ENCODE measurements around the gene CD226.
"Not testable (repeated sequence)": the region's sequence is repeated elsewhere in the genome, so short reads cannot be mapped to it uniquely, and the experiment has no call there.

Gene CD226

DNA sequence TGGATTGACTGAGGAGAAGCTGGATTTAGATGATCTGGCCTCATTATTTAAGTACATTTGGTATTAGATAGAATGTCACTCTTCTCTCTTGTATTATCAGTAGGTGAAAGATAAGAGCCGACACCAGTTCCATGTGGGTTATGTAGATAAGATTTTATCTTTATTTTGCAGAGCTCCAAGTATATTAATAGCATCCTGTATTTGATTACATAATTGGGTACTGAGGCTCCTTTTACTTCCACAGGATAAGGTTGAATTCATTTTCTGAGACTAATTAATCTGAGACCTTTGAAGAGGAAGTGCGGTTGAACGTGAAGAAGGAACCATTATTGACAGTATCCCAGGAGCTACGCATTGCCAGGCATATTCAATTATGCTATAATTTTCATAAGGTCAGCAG lies 32.8 kb upstream of the CD226 start:
- Histone ChIP-seq H3K27ac (no peak overlapping the region), H3K27me3 (no peaks in the 10 kb centered on the region), H3K4me3 (ENCODE audit: low read depth in 1 of 2, low read length in 1 of 2) (no peak overlapping the region), H3K4me1 (ENCODE audit: control insufficient read depth in 1 of 2, insufficient read depth in 1 of 2, low read depth in 1 of 2, low read length in 1 of 2) (no peaks in the 10 kb centered on the region), H3K36me3 (no peaks in the 10 kb centered on the region), H3K9me3 (no peaks in the 10 kb centered on the region)
- TF ChIP-seq, protein P1, sequence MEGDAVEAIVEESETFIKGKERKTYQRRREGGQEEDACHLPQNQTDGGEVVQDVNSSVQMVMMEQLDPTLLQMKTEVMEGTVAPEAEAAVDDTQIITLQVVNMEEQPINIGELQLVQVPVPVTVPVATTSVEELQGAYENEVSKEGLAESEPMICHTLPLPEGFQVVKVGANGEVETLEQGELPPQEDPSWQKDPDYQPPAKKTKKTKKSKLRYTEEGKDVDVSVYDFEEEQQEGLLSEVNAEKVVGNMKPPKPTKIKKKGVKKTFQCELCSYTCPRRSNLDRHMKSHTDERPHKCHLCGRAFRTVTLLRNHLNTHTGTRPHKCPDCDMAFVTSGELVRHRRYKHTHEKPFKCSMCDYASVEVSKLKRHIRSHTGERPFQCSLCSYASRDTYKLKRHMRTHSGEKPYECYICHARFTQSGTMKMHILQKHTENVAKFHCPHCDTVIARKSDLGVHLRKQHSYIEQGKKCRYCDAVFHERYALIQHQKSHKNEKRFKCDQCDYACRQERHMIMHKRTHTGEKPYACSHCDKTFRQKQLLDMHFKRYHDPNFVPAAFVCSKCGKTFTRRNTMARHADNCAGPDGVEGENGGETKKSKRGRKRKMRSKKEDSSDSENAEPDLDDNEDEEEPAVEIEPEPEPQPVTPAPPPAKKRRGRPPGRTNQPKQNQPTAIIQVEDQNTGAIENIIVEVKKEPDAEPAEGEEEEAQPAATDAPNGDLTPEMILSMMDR (IDR thresholded peaks at IDR 0.05): no peak

DNA sequence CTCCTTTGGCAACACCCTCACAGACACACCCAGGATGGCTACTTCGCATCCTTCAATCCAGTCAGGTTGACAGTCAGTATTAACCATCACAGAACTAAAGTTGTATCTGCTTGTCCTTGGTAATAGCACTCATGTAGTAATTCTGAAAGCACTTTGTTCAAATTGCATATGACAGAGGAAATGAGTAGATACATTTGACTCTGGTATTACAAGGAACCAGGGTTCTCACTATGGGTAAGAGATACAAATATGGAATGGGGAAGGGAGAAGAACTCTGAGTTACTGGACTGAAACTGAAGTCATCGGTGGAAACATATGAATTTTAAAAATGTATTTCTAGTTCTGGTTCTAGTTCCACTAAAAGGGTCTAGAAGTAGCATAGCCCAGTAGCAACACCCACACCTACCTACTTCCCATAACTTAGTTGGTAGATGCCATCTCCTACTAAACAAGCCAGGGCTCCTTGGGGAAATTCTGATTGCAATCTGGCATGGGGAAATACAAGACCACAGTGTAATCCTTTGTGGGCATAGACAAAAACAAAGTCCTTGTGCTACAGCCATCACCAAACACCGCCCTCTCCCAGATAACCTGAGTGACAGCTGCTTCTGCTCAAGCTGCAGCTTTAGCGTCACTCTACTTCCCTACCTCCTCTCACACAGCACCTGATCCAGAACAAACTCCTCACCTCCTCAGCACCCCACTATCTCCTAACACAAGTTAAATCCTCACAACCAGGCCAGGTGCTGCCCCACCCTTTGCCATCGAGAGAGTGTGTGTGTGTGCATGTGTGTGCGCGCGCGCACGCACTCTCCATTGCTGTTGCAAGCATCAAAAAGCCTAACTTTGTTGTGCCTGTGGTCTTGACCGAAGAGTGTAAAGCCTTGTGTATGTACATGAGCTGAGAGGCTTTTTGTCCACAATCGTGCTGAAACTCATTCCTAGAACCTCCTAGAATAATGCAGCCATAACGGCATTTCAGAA lies 31.4 kb upstream of the CD226 start:
- Histone ChIP-seq H3K36me3 (no peaks in the 10 kb centered on the region), H3K4me1 (ENCODE audit: control insufficient read depth in 1 of 2, insufficient read depth in 1 of 2, low read depth in 1 of 2, low read length in 1 of 2) (no peaks in the 10 kb centered on the region), H3K4me3 (ENCODE audit: low read depth in 1 of 2, low read length in 1 of 2) (no peak overlapping the region), H3K27ac (no peak overlapping the region), H3K9me3 (no peaks in the 10 kb centered on the region), H3K27me3 (no peaks in the 10 kb centered on the region)
- TF ChIP-seq, protein P1 (IDR thresholded peaks at IDR 0.05): no peak

DNA sequence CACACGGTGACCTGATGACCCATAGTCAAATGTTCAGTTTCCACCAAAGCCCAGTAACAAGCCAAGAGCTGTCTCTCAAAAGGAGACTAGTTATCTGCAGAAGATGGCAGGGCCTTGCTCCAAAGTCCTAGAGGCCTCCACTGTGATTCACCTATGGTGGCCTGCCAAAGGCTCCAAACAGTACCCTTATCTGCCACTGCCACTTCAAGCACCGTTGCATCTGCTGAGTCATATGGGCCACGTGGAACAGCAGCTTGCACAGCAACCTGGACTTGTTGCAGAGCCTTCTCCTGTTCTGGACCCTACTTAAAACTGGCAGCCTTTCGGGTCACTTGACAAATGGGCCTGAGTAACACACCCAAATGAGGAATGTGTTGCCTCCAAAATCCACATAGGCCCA lies 27.6 kb upstream of the CD226 start:
- not testable (repeated sequence) for H3K27ac ChIP-seq, H3K9me3 ChIP-seq

DNA sequence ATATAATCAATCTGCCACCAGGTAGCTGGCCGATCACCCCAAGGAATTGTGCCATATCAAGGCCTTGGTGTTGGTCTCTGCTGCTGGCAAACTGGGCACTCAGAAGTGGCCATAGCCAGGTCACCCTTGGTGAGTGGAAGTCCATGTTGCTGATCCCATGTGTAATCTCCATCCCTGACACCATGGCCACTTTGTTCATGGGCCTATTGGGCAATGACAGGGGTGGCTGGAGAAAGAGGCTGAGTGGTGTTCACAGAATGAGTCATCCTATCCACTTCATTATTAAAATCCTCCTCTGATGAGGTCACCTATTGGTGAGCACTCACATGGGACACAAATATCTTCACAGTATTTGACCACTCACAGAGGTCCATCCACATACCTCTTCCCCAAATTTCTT lies 26.7 kb upstream of the CD226 start:
- TF ChIP-seq, protein P1 (IDR thresholded peaks at IDR 0.05): no peak
- no peaks in the 10 kb centered on the region for H3K36me3 ChIP-seq
- H3K27me3 ChIP-seq: no peaks in the 10 kb centered on the region
- H3K27ac ChIP-seq: no peak overlapping the region
- H3K9me3 ChIP-seq: no peaks in the 10 kb centered on the region
- no peaks in the 10 kb centered on the region for H3K4me1 ChIP-seq (ENCODE audit: control insufficient read depth in 1 of 2, insufficient read depth in 1 of 2, low read depth in 1 of 2, low read length in 1 of 2)
- H3K4me3 ChIP-seq (ENCODE audit: low read depth in 1 of 2, low read length in 1 of 2): no peak overlapping the region

More for the DNA sequence above, 27.6 kb upstream of the CD226 start:
- not testable (repeated sequence) for H3K27me3 ChIP-seq; H3K4me3 ChIP-seq (ENCODE audit: low read depth in 1 of 2, low read length in 1 of 2); H3K36me3 ChIP-seq; H3K4me1 ChIP-seq (ENCODE audit: control insufficient read depth in 1 of 2, insufficient read depth in 1 of 2, low read depth in 1 of 2, low read length in 1 of 2)

DNA sequence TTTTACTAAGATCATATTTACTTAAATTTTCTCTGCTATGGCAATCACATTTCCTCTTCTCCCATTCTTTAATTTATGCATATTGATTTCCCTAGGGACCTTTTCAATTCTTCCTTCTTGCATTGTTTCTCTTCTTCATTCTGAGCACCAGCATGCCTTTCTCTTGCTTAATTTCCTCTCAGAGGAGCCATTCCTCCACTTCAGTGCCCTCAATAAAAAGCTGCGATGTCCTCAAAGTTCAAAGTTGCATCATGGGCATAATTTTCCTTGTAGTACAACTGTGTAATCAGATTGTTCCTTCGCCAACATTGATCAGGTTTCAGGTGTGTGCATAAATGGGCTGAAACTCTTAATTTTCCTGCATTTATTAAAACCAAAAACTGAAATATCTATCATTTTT lies 21.8 kb upstream of the CD226 start:
- Histone ChIP-seq H3K27ac (no peak overlapping the region), H3K4me1 (ENCODE audit: control insufficient read depth in 1 of 2, insufficient read depth in 1 of 2, low read depth in 1 of 2, low read length in 1 of 2) (no peaks in the 10 kb centered on the region), H3K4me3 (ENCODE audit: low read depth in 1 of 2, low read length in 1 of 2) (no peak overlapping the region), H3K9me3 (no peaks in the 10 kb centered on the region), H3K27me3 (no peaks in the 10 kb centered on the region), H3K36me3 (no peaks in the 10 kb centered on the region)
- TF ChIP-seq, protein P1 (IDR thresholded peaks at IDR 0.05): no peak

DNA sequence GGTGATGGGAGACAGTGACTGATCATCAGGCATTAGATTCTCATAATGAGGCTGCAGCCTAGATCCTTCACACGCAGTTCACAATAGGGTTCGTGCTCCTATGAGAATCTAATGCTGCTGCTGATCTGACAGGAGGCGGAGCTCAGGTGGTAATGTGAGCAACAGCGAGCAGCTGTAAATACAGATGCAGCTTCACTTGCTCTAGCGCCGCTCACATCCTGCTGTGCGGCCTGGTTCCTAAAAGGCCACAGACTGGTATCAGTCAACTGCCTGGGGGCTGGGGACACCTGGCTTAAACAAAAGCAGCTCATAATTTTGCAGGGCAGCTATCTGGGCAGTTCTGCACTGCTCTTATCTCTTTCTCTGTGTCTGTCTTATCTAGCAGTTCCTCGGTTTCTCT lies 20.4 kb upstream of the CD226 start:
- Histone ChIP-seq H3K4me1 (ENCODE audit: control insufficient read depth in 1 of 2, insufficient read depth in 1 of 2, low read depth in 1 of 2, low read length in 1 of 2) (no peaks in the 10 kb centered on the region), H3K27me3 (no peaks in the 10 kb centered on the region), H3K27ac (no peak overlapping the region), H3K4me3 (ENCODE audit: low read depth in 1 of 2, low read length in 1 of 2) (no peak overlapping the region), H3K36me3 (no peaks in the 10 kb centered on the region), H3K9me3 (no peaks in the 10 kb centered on the region)
- TF ChIP-seq, protein P1 (IDR thresholded peaks at IDR 0.05): no peak
